Cardiac muscle cell (in vitro differentiated cells and primary cell): ENCODE measurements around the gene ANKRD49. TPM values are rescaled to one million over a fixed set of nuclear protein-coding genes. Genes with fewer than 3 reads are reported as not detected.

Source experiments
- DNase-seq, 2 donors: peaks; one replicate each; pipeline versions ENCODE4 v3.0.0 to v3.0.0-alpha.2; 2010 to 2017; ENCODE audit warnings: low read depth in 1 of 2, low spot score in 1 of 2
- H3K27ac ChIP-seq: fragments of 200-600 bp; sonication (generic); 2 replicates; pipeline ENCODE4 v1.5.1; 2016
- H3K27me3 ChIP-seq: fragments of 200-600 bp; sonication (generic); 2 replicates; pipeline ENCODE4 v1.6.0; 2016; ENCODE audit warnings: control low read depth
- H3K36me3 ChIP-seq: fragments of 200-600 bp; sonication (generic); 2 replicates; pipeline ENCODE4 v1.5.1; 2016; ENCODE audit warnings: control low read depth
- H3K4me1 ChIP-seq: fragments of 200-600 bp; sonication (generic); 2 replicates; pipeline ENCODE4 v1.8.1; 2017; ENCODE audit warnings: low read depth, mild to moderate bottlenecking, mixed run types
- H3K4me3 ChIP-seq: fragments of 200-600 bp; sonication (generic); 2 replicates; pipeline ENCODE4 v1.5.1; 2016; ENCODE audit warnings: mild to moderate bottlenecking
- H3K9me3 ChIP-seq: fragments of 200-600 bp; sonication (generic); 2 replicates; pipeline ENCODE4 v1.5.1; 2017; ENCODE audit warnings: low read depth, mild to moderate bottlenecking, control low read depth
- polyA plus RNA-seq: library from polyadenylated mRNA; unstranded; fragments of >200 nt; fragmentation: Nextera tagmentation; extraction: Ambion mirVana; gene quantifications from 2 replicates; pipeline ENCODE4 v1.2.1, GENCODE V29; 2016
- total RNA-seq: library from RNA; depleted of rRNA; stranded (reverse); fragments of >200 nt; gene quantifications from 2 replicates; pipeline ENCODE4 v1.2.3, GENCODE V29; 2016
- TF ChIP-seq, protein P1 (sequence below): IDR thresholded peaks from 2 replicates; pipeline ENCODE4 v1.5.1; 2012; ENCODE audit warnings: low read depth, mild to moderate bottlenecking, low read length

ANKRD49 gene
- total and polyA plus RNA-seq, 2 experiments from 2014 or later: 10.4 to 17.2 TPM

DNA sequence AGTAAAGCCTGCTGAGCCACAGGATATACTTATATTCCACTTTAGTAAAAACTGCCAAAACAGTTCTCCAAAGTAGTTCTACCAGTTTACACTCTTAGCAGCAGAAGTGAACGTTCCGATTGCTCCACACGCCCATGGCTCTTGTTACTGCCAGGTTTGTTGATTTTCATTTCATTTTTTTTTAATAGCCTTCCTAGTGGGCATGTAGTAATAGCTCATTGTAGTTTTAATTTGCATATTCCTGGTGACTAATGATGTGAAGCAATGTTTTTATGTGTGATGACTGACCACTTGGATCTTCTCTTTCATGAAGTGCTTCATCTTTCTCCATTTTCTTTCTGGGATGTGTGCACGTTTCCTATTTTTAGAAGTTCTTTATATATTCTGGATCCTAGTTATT, 13.7 kb downstream of the ANKRD49 start:
- TF ChIP-seq, protein P1, sequence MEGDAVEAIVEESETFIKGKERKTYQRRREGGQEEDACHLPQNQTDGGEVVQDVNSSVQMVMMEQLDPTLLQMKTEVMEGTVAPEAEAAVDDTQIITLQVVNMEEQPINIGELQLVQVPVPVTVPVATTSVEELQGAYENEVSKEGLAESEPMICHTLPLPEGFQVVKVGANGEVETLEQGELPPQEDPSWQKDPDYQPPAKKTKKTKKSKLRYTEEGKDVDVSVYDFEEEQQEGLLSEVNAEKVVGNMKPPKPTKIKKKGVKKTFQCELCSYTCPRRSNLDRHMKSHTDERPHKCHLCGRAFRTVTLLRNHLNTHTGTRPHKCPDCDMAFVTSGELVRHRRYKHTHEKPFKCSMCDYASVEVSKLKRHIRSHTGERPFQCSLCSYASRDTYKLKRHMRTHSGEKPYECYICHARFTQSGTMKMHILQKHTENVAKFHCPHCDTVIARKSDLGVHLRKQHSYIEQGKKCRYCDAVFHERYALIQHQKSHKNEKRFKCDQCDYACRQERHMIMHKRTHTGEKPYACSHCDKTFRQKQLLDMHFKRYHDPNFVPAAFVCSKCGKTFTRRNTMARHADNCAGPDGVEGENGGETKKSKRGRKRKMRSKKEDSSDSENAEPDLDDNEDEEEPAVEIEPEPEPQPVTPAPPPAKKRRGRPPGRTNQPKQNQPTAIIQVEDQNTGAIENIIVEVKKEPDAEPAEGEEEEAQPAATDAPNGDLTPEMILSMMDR: no peak
- no peak for DNase-seq
- Histone ChIP-seq H3K27ac (no peak overlapping the region), H3K9me3 (no peaks in the 10 kb centered on the region), H3K27me3 (peaks cover under 1% of the 10 kb centered on the region), H3K4me1 (no peaks in the 10 kb centered on the region), H3K4me3 (no peak overlapping the region), H3K36me3 (no peaks in the 10 kb centered on the region)

DNA sequence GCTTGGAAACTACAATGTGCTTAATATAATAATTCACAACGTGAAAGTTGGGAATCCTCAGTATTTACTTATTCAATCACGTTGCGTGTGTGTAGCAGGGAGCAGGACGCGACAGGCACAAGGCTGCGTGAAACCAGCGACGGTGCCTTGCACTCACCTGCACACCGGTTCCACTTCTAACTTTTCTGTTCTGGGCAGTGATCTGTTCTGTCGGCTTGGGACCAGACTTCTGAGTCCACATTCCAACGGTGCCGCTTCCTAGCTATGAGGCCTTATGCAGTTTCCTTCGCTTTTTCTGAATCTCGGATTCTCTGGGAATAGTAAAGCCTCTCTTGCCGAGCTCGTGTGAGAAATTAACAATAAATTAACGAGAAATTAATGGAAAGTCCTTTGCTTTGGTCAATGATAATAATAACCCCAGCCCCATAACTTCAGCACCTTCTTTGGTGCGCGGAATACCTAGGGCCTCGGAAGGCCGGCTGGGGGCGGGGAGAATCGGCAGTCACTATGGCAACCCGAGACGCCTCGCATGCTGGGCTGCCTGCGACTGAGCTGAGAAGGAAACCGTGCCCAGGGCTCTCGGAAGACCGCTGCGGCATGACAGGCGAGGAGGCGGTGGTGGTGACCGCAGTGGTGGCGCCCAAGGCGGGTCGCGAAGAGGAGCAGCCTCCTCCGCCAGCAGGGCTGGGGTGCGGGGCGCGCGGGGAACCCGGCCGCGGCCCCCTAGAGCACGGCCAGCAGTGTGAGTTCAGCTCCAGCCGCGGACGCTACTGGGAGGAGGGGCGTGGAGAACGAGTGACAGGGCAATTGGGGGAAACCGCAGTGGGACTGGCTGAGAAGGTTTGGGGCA, 18.4 kb downstream of the ANKRD49 start, which contains the start of gene C11orf97:
Gene C11orf97, plus strand, starts transcription at position 530 of the 850 bp plus-strand sequence. Its CDS starts 68 bp downstream, at position 598.
- peak; percentile 56 to 70 for DNase-seq
- Histone ChIP-seq H3K36me3 (no peaks in the 10 kb centered on the region), H3K27me3 (peaks cover 43% of the 10 kb centered on the region), H3K4me1 (no peaks in the 10 kb centered on the region), H3K9me3 (no peaks in the 10 kb centered on the region), H3K4me3 (peak within 1 kb of the TSS; percentile 24), H3K27ac (no peak within 1 kb of the TSS)
- TF ChIP-seq, protein P1: no peak

DNA sequence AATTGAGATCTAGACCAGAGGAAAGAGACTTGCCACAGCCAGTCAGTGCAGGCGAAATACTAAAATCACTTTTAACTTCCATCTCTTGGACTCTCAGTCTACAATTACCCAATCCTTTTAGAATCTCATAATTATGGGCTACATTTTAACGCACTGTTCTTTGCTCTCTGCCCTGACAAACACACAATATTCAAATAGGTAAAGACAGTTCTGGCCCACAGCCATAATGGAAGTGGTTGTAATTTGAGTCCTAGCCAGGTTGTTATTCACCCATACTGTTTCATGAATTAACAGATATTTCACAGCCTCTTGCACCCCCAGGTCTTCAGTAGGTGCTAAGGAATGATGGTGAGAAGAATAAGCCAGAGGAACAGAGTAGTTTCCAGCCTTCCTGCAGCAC, 19.3 kb downstream of the ANKRD49 start:
- DNase-seq: no peak
- Histone ChIP-seq H3K27ac (no peak overlapping the region), H3K36me3 (no peaks in the 10 kb centered on the region), H3K4me1 (no peaks in the 10 kb centered on the region), H3K27me3 (peaks cover 46% of the 10 kb centered on the region), H3K9me3 (no peaks in the 10 kb centered on the region), H3K4me3 (no peak overlapping the region)
- TF ChIP-seq, protein P1: no peak

DNA sequence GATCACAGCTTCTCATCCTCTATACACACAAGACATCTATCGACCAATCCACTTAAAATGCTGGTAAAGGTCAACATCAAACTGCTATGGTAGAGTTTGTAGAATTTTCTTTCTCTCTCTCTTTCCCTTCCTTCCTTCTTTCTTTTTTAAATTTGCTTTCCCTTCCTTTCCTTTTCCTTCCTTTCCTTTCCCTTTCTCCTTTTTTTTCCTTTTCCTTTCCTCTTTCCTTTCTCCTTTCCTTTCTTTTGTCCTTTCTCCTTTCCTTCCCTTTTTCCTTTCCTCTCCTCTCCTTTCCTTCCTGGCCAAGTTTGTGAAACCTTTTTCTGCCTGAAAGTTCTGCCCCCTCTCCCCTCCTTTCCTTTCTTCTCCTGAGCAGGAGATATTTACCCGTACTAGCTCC, 21.6 kb downstream of the ANKRD49 start:
- H3K27ac ChIP-seq: no peak overlapping the region
- no peak for DNase-seq
- H3K4me1 ChIP-seq: no peaks in the 10 kb centered on the region
- H3K27me3 ChIP-seq: peaks cover 46% of the 10 kb centered on the region
- H3K4me3 ChIP-seq: no peak overlapping the region
- TF ChIP-seq, protein P1: no peak
- H3K9me3 ChIP-seq: no peaks in the 10 kb centered on the region
- H3K36me3 ChIP-seq: no peaks in the 10 kb centered on the region

DNA sequence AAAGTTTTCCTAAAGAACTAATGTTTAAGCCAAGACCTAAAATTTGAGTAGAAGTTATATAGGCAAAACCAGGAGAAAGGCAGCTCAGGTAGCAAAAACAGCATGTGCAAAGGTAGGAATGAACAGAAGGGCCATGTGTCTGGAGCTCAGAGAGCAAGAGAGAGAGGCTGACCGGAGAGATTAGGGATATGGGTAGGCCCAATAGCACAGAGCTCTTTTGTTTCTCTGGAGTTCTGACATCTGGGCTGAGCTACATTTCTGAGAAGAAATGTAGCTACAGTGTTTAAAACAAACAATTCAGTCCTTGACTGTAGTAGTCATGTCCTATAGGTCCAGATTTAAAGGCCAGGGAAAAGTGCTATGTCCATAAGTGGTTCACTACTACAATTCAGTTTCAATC, 22.9 kb downstream of the ANKRD49 start:
- no peak for DNase-seq
- Histone ChIP-seq H3K36me3 (no peaks in the 10 kb centered on the region), H3K4me1 (no peaks in the 10 kb centered on the region), H3K9me3 (no peaks in the 10 kb centered on the region), H3K27me3 (peaks cover 46% of the 10 kb centered on the region), H3K27ac (no peak overlapping the region), H3K4me3 (no peak overlapping the region)
- TF ChIP-seq, protein P1: no peak
